ENCODE results near the gene TMEM248. TPM values are rescaled to one million over a fixed set of nuclear protein-coding genes. Genes with fewer than 3 reads are reported as not detected.
"Not testable (repeated sequence)": the region's sequence is repeated elsewhere in the genome, so short reads cannot be mapped to it uniquely, and the experiment has no call there.

Gene TMEM248
- total RNA-seq, 1 experiment from 2014 or later: 83.6 TPM

- H4K20me1 ChIP-seq (ENCODE audit: insufficient read depth); BruUV-seq (replicated peaks); H3K4me1 ChIP-seq (replicated peaks; ENCODE audit: insufficient read depth); H3K4me2 ChIP-seq; H3K27me3 ChIP-seq (ENCODE audit: insufficient read depth, low read depth); H2AFZ ChIP-seq; H3K27ac ChIP-seq; H3K36me3 ChIP-seq (ENCODE audit: low read depth); H3K4me3 ChIP-seq; H3F3A ChIP-seq (ENCODE audit: insufficient read depth, low read depth); CTCF ChIA-PET; POLR2A ChIA-PET (ENCODE audit: unreplicated experiment); H3K9me3 ChIP-seq (ENCODE audit: insufficient read depth, low read depth); H3K9me2 ChIP-seq (ENCODE audit: insufficient read depth); intact Hi-C loops (cut with micrococcal nuclease; ENCODE audit: unreplicated experiment): not testable (repeated sequence)
- TF ChIP-seq, protein P1, sequence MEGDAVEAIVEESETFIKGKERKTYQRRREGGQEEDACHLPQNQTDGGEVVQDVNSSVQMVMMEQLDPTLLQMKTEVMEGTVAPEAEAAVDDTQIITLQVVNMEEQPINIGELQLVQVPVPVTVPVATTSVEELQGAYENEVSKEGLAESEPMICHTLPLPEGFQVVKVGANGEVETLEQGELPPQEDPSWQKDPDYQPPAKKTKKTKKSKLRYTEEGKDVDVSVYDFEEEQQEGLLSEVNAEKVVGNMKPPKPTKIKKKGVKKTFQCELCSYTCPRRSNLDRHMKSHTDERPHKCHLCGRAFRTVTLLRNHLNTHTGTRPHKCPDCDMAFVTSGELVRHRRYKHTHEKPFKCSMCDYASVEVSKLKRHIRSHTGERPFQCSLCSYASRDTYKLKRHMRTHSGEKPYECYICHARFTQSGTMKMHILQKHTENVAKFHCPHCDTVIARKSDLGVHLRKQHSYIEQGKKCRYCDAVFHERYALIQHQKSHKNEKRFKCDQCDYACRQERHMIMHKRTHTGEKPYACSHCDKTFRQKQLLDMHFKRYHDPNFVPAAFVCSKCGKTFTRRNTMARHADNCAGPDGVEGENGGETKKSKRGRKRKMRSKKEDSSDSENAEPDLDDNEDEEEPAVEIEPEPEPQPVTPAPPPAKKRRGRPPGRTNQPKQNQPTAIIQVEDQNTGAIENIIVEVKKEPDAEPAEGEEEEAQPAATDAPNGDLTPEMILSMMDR (conservative IDR thresholded peaks at IDR 0.05): peak; percentile 62
- peak in 1 of 2 experiments; percentile 3 for DNase-seq
- peaks cover 10% of the 10 kb centered on the region for H3K79me2 ChIP-seq (ENCODE audit: low read depth)
These were observed 79.7 kb downstream of the TMEM248 start for GRCh38 chr7:67000601-67001258.

DNA sequence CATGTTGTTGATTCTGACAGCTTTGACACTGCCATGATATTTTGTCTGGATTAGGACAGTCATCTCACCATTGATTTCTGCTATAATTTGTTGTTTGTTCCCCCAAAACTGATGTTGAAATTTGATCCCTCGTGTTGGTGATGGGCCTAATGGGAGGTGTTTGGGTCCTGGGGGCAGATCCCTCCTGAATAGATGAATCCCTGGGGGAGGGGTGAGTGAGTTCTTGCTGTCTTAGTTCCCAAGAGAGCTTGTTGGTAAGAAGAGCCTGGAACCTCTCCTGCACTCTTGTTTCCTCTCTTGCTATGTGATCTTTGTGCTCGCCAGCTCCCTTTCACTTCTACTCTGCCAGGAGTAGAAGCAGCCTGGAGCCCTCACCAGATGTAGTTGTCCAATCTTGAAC is 83.1 kb downstream of the TMEM248 start:
- POLR2A ChIA-PET (ENCODE audit: unreplicated experiment); H3K79me2 ChIP-seq (ENCODE audit: low read depth); CTCF ChIA-PET; BruUV-seq (replicated peaks); H3K4me1 ChIP-seq (replicated peaks; ENCODE audit: insufficient read depth); H4K20me1 ChIP-seq (ENCODE audit: insufficient read depth); H2AFZ ChIP-seq; H3K27me3 ChIP-seq (ENCODE audit: insufficient read depth, low read depth); DNase-seq; H3K9me3 ChIP-seq (ENCODE audit: insufficient read depth, low read depth); H3K36me3 ChIP-seq (ENCODE audit: low read depth); H3K4me3 ChIP-seq; H3F3A ChIP-seq (ENCODE audit: insufficient read depth, low read depth); H3K27ac ChIP-seq; H3K9me2 ChIP-seq (ENCODE audit: insufficient read depth); H3K4me2 ChIP-seq; intact Hi-C loops (cut with micrococcal nuclease; ENCODE audit: unreplicated experiment): not testable (repeated sequence)

- Histone ChIP-seq H3K36me3 (ENCODE audit: low read depth) (no peaks in the 10 kb centered on the region), H3K4me3 (no peak overlapping the region), H3K4me2 (no peak overlapping the region), H3K4me1 (replicated peaks; ENCODE audit: insufficient read depth) (no peaks in the 10 kb centered on the region), H3K9me3 (ENCODE audit: insufficient read depth, low read depth) (no peaks in the 10 kb centered on the region), H3F3A (ENCODE audit: insufficient read depth, low read depth) (no peaks in the 10 kb centered on the region), H4K20me1 (ENCODE audit: insufficient read depth) (no peaks in the 10 kb centered on the region), H3K9me2 (ENCODE audit: insufficient read depth) (no peaks in the 10 kb centered on the region), H3K27me3 (ENCODE audit: insufficient read depth, low read depth) (no peaks in the 10 kb centered on the region), H2AFZ (no peak overlapping the region), H3K79me2 (ENCODE audit: low read depth) (no peaks in the 10 kb centered on the region), H3K27ac (no peak overlapping the region)
- TF ChIP-seq, protein P1 (conservative IDR thresholded peaks at IDR 0.05): no peak
- no peak for TF ChIP-seq EZH2 (IDR thresholded peaks at IDR 0.05; ENCODE audit: low read depth)
- CTCF ChIA-PET: interaction anchor here (0.7 kb wide), 1 partner anchor 262 kb away, joined by 4 read pairs; no protein-coding TSS in a partner anchor
- POLR2A ChIA-PET (ENCODE audit: unreplicated experiment): no interaction called here
- DNase-seq: no peak
- intact Hi-C loops (cut with micrococcal nuclease; ENCODE audit: unreplicated experiment): no loop called here
- BruUV-seq (replicated peaks): no TSS peak
These were observed 85.9 kb downstream of the TMEM248 start for GRCh38 chr7:67006965-67007364.

Other genes starting within 250 kb of the TMEM248 start
- 31.2 and 35.2 TPM in 2 replicates for gene RABGEF1, start 180.5 kb upstream of the TMEM248 start, total RNA-seq (2021)
- gene SBDS, start 74.4 kb downstream of the TMEM248 start, total RNA-seq (2021): 56.7 and 65.1 TPM in 2 replicates
- gene TYW1, start 75.6 kb downstream of the TMEM248 start, total RNA-seq (2021): 12.6 and 13.4 TPM in 2 replicates